ENCODE data around the gene GRM8. TPM values are rescaled to one million over a fixed set of nuclear protein-coding genes. Genes with fewer than 3 reads are reported as not detected.
A peak's percentile ranks its signal among the peaks of the same experiment; 100 is the strongest.

The GRM8 gene
- total and polyA plus RNA-seq, 9 of the 15 experiments (the other 6 are each of a cell fraction or from before 2014, with no cell fraction given): 0.13 TPM; not detected in 7

- TF ChIP-seq JUNB (CRISPR knock-in tag; conservative IDR thresholded peaks at IDR 0.05): no peak
- no peak for TF ChIP-seq POU5F1 (IDR thresholded peaks at IDR 0.05; ENCODE audit: borderline replicate concordance, low read depth, low read length, partially characterized antibody)
- TF ChIP-seq ZNF518B (CRISPR knock-in tag; IDR thresholded peaks at IDR 0.05): no peak
- TF ChIP-seq KDM4B (IDR thresholded peaks at IDR 0.05; ENCODE audit: borderline replicate concordance in 2 of 2, low read depth in 1 of 2): no peak
- TF ChIP-seq ZBTB17 (CRISPR knock-in tag; IDR thresholded peaks at IDR 0.05): no peak
- TF ChIP-seq PHB2 (IDR thresholded peaks at IDR 0.05; ENCODE audit: low read depth): no peak
- no peak for TF ChIP-seq ZKSCAN8 (CRISPR knock-in tag; IDR thresholded peaks at IDR 0.05)
- peak; percentile 91; the same call in 1 of the 2 replicates for TF ChIP-seq ZNF644 (tag; IDR thresholded peaks at IDR 0.05; ENCODE audit: low read depth)
- TF ChIP-seq ZNF274 (IDR thresholded peaks at IDR 0.05; ENCODE audit: borderline replicate concordance, low read depth, low read length): no peak
- TF ChIP-seq PBX2 (CRISPR knock-in tag; IDR thresholded peaks at IDR 0.05; ENCODE audit: low read depth): no peak
- TF ChIP-seq PBX2 (tag; conservative IDR thresholded peaks at IDR 0.05; ENCODE audit: low read depth): no peak
- peak; percentile 100 for TF ChIP-seq REST (IDR thresholded peaks at IDR 0.05; ENCODE audit: borderline replicate concordance)
- TF ChIP-seq REST (CRISPR knock-in tag; IDR thresholded peaks at IDR 0.05; ENCODE audit: low read depth): peak; percentile 99
Measured at GRCh38 chr7:127107601-127108007, 145.1 kb downstream of the GRM8 start (continued).

All from K562 (cell line).